Common myeloid progenitor, CD34-positive (primary cell): ENCODE data around the gene ZFYVE1.

Experiments
- CTCF ChIA-PET: fragments of 350-600 bp; sonication (Branson Sonifier 250); formaldehyde crosslinking; loops from one replicate; lab custom pipeline; 2021; ENCODE audit warnings: antibody characterized with exemption; lab: Charles Lee
- POLR2A ChIA-PET: fragments of 350-600 bp; sonication (Branson Sonifier 250); formaldehyde crosslinking; loops from one replicate; lab custom pipeline; 2021; ENCODE audit warnings: antibody characterized with exemption; lab: Charles Lee
- DNase-seq, 3 donors: peaks; one replicate each; pipeline versions ENCODE4 v3.0.0 to v3.0.0-alpha.2; 2013
- H3K27ac ChIP-seq, 2 experiments: 1 replicate in 1 of 2; 2 replicates in 1 of 2; pipeline ENCODE4 v1.7.0; 2013; ENCODE audit warnings: inconsistent platforms in 2 of 2, low read length in 2 of 2, mild to moderate bottlenecking in 2 of 2, low read depth in 1 of 2, moderate library complexity in 1 of 2; ENCODE audit not compliant: severe bottlenecking in 2 of 2, insufficient read depth in 1 of 2, poor library complexity in 1 of 2
- H3K27me3 ChIP-seq, 5 experiments: replicated peaks in 2 of 5; 1 replicate in 3 of 5; 2 replicates in 2 of 5; pipeline versions ENCODE4 v1.6.1 to v1.7.0; 2013; ENCODE audit warnings: low read length in 4 of 5, mild to moderate bottlenecking in 2 of 5, moderate library complexity in 2 of 5, inconsistent platforms in 1 of 5; ENCODE audit not compliant: insufficient read depth in 5 of 5, control insufficient read depth in 4 of 5
- H3K36me3 ChIP-seq, 4 experiments: 1 replicate in 2 of 4; 2 replicates in 2 of 4; pipeline versions ENCODE4 v1.6.1 to v1.7.0; 2013; ENCODE audit warnings: low read length in 3 of 4, control low read depth in 1 of 4, mild to moderate bottlenecking in 1 of 4; ENCODE audit not compliant: control insufficient read depth in 4 of 4, insufficient read depth in 4 of 4
- H3K4me1 ChIP-seq, 4 experiments: 1 replicate in 3 of 4; 2 replicates in 1 of 4; pipeline versions ENCODE4 v1.6.1 to v1.7.1; 2013; ENCODE audit warnings: low read length in 3 of 4, mild to moderate bottlenecking in 3 of 4, control low read depth in 1 of 4, inconsistent platforms in 1 of 4, moderate library complexity in 1 of 4; ENCODE audit not compliant: control insufficient read depth in 4 of 4, insufficient read depth in 4 of 4; ENCODE audit errors: control extremely low read depth in 1 of 4
- H3K4me3 ChIP-seq, 7 experiments: 1 replicate in 4 of 7; 2 replicates in 3 of 7; pipeline versions ENCODE4 v1.5.1 to v1.7.0; 2013; ENCODE audit warnings: mild to moderate bottlenecking in 7 of 7, low read length in 6 of 7, moderate library complexity in 6 of 7, inconsistent platforms in 2 of 7, low read depth in 2 of 7, control low read depth in 1 of 7; ENCODE audit not compliant: insufficient read depth in 4 of 7, control insufficient read depth in 1 of 7; ENCODE audit errors: extremely low read depth in 1 of 7
- H3K9me3 ChIP-seq, 5 experiments: 1 replicate in 4 of 5; 2 replicates in 1 of 5; pipeline versions ENCODE4 v1.6.1 to v1.7.1; 2013; ENCODE audit warnings: low read length in 4 of 5, mild to moderate bottlenecking in 2 of 5, inconsistent platforms in 1 of 5, low read depth in 1 of 5, moderate library complexity in 1 of 5; ENCODE audit not compliant: control insufficient read depth in 4 of 5, insufficient read depth in 2 of 5; ENCODE audit errors: control extremely low read depth in 1 of 5
- WGBS: methylation state at CpG from one replicate; pipeline ENCODE4 v1.1.5; 2013; ENCODE audit not compliant: insufficient coverage; 5-methylcytosine and 5-hydroxymethylcytosine counted together

Gene ZFYVE1

GRCh38 chr14:72990171-72990570, 36.7 kb downstream of the ZFYVE1 start:
- Histone ChIP-seq H3K9me3 (no peaks in the 10 kb centered on the region), H3K27ac (no peak overlapping the region), H3K4me3 (no peak overlapping the region), H3K4me1 (no peaks in the 10 kb centered on the region), H3K27me3 (no peaks in the 10 kb centered on the region), H3K36me3 (peaks cover 9 to 35% (median 25%) of the 10 kb centered on the region in 4 experiments)
- no peak for DNase-seq
- ChIA-PET CTCF (interaction anchor here (1.1 kb wide), 1 partner anchor 71 kb away, joined by 3 read pairs; no protein-coding TSS in a partner anchor), POLR2A (no interaction called here)
- 96% methylated on average over 8 of the region's 8 CpGs for WGBS

DNA sequence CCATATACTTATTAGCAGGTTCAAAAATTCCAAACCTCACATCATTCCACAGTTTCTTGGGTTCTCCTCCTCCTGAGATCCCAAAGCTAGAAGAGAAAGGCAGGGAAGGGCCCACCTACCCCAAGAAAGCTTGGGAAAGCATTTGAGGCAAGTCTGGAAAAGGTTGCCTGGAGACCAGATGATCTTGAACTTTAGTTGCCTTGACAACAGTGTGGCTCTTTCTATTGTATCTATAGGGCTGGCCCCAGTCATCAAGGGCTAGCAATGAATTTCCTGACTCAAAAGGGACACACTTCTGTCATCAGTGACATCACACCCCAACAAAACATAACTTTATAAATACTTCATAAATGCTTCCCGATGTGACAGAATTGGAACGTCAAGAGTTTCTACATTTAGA, 40.0 kb downstream of the ZFYVE1 start:
- Histone ChIP-seq H3K27me3 (no peaks in the 10 kb centered on the region), H3K4me3 (no peak overlapping the region), H3K9me3 (peaks cover 0 to 2% (median 0%) of the 10 kb centered on the region in 5 experiments), H3K36me3 (peaks cover 9 to 41% (median 22%) of the 10 kb centered on the region in 4 experiments), H3K4me1 (no peaks in the 10 kb centered on the region), H3K27ac (no peak overlapping the region)
- ChIA-PET POLR2A (no interaction called here), CTCF (no interaction called here)
- DNase-seq: no peak
- WGBS: 100% methylated on average over 2 of the region's 2 CpGs

GRCh38 chr14:72986214-72986613, 40.7 kb downstream of the ZFYVE1 start:
- no peaks in the 10 kb centered on the region for H3K27me3 ChIP-seq
- no peak for DNase-seq
- CTCF ChIA-PET: no interaction called here
- peaks cover 0 to 2% (median 0%) of the 10 kb centered on the region in 5 experiments for H3K9me3 ChIP-seq
- peaks cover 12 to 45% (median 27%) of the 10 kb centered on the region in 4 experiments for H3K36me3 ChIP-seq
- H3K27ac ChIP-seq: no peak overlapping the region
- H3K4me3 ChIP-seq: no peak overlapping the region
- H3K4me1 ChIP-seq: no peaks in the 10 kb centered on the region
- POLR2A ChIA-PET: no interaction called here
- WGBS: 100% methylated on average over 2 of the region's 3 CpGs

DNA sequence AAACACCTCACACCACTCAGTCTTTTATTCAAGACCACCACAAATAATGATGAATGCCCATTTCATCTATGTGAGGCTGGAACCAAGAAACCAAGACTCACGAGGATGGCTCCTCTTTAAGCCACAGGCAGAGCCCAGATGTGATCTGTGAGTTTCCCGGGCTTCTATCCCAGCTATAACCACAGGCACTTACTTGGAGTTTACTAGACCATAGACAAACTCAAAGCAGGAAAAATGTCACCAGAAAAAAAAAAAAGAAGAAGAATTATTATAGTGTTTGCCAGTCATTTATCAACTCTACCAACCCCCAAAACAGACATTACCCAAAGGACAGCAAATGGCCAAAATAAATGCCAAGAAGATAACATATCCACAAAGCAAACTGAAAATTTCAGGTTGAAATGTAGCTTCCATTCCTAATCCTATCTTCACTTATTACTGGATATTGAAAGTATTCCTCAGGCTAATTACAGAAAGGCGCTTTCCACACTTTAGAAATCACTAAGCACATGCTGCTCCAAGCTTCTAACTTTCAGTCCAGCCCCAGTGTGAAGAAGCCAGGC, 44.7 kb downstream of the ZFYVE1 start:
- POLR2A ChIA-PET: no interaction called here

GRCh38 chr14:72980863-72981262, 46.0 kb downstream of the ZFYVE1 start:
- WGBS: 95% methylated on average over 8 of the region's 8 CpGs
- Histone ChIP-seq H3K4me1 (no peaks in the 10 kb centered on the region), H3K36me3 (peaks cover 13 to 60% (median 40%) of the 10 kb centered on the region in 4 experiments), H3K9me3 (peaks cover 0 to 2% (median 0%) of the 10 kb centered on the region in 5 experiments), H3K27me3 (no peaks in the 10 kb centered on the region), H3K4me3 (no peak overlapping the region), H3K27ac (no peak overlapping the region)
- no peak for DNase-seq
- POLR2A ChIA-PET: no interaction called here
- CTCF ChIA-PET: no interaction called here

More for the DNA sequence above, 44.7 kb downstream of the ZFYVE1 start:
- Histone ChIP-seq H3K27me3 (no peaks in the 10 kb centered on the region), H3K36me3 (peaks cover 9 to 62% (median 35%) of the 10 kb centered on the region in 4 experiments), H3K27ac (no peak overlapping the region), H3K9me3 (peaks cover 0 to 2% (median 0%) of the 10 kb centered on the region in 5 experiments), H3K4me3 (no peak overlapping the region), H3K4me1 (no peaks in the 10 kb centered on the region)
- WGBS: no CpG with 5 or more reads among the region's 3 CpGs
- CTCF ChIA-PET: interaction anchor here (0.6 to 0.9 kb wide), 3 partner anchors 7 to 300 kb away, joined by 3 to 4 read pairs (median 3); no protein-coding TSS in a partner anchor
- no peak for DNase-seq

- no peaks in the 10 kb centered on the region for H3K4me1 ChIP-seq
- 98% methylated on average over 6 of the region's 9 CpGs for WGBS
- H3K4me3 ChIP-seq: no peak overlapping the region
- H3K9me3 ChIP-seq: no peaks in the 10 kb centered on the region
- H3K27ac ChIP-seq: no peak overlapping the region
- no peak for DNase-seq
- ChIA-PET POLR2A (no interaction called here), CTCF (no interaction called here)
- peaks cover 32 to 66% (median 49%) of the 10 kb centered on the region in 4 experiments for H3K36me3 ChIP-seq
- H3K27me3 ChIP-seq: no peaks in the 10 kb centered on the region
These were observed 48.0 kb downstream of the ZFYVE1 start for GRCh38 chr14:72978856-72979255.

DNA sequence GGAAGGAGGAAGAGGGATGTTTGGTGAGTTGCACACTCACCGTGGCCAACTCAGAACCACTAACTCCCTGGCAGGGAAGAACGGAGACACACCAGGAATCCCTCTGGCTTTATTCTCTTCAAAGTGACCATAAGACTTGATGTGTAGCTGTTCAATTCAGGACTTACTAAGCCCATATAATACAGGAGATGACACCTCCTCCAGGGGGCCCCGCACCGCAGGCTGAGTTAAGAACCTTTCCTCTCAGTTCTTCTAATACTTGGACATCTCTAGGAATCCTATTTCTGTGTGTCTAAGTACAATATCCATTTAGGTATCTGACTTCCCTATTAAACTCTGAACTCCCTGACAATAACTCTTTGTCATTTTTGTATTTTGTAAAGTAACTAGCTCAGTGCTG, 51.1 kb downstream of the ZFYVE1 start:
- ChIA-PET POLR2A (no interaction called here), CTCF (interaction anchor here (1.5 kb wide), 1 partner anchor 28 kb away, joined by 4 read pairs; no protein-coding TSS in a partner anchor)
- peak in 1 of 3 donors; percentile 5 for DNase-seq
- H3K27me3 ChIP-seq: no peaks in the 10 kb centered on the region
- no peak overlapping the region for H3K27ac ChIP-seq
- H3K4me1 ChIP-seq: no peaks in the 10 kb centered on the region
- no peaks in the 10 kb centered on the region for H3K9me3 ChIP-seq
- 100% methylated on average over 2 of the region's 4 CpGs for WGBS
- H3K4me3 ChIP-seq: no peak overlapping the region
- peaks cover 32 to 73% (median 48%) of the 10 kb centered on the region in 4 experiments for H3K36me3 ChIP-seq
